ENCODE results near the gene COL24A1.

DNA sequence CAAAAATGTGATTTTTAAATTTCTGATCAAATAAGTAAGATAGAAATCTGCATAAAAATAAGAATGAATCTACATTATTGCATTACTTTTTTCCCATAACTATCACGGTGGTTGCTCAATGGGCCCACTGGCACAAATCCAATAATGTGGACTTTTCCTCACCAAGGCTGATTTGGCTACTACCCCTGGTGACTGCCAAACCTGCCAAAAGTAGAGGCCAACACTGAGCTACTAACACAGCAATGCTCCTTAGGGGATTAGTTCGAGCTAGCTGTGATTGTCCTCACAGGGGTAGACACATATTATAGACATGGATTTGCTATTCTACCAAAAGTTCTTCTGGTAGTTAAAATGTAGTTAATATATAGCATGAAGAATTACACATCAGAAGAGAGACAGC lies 340.7 kb downstream of the COL24A1 start:
- TF ChIP-seq, protein P1, sequence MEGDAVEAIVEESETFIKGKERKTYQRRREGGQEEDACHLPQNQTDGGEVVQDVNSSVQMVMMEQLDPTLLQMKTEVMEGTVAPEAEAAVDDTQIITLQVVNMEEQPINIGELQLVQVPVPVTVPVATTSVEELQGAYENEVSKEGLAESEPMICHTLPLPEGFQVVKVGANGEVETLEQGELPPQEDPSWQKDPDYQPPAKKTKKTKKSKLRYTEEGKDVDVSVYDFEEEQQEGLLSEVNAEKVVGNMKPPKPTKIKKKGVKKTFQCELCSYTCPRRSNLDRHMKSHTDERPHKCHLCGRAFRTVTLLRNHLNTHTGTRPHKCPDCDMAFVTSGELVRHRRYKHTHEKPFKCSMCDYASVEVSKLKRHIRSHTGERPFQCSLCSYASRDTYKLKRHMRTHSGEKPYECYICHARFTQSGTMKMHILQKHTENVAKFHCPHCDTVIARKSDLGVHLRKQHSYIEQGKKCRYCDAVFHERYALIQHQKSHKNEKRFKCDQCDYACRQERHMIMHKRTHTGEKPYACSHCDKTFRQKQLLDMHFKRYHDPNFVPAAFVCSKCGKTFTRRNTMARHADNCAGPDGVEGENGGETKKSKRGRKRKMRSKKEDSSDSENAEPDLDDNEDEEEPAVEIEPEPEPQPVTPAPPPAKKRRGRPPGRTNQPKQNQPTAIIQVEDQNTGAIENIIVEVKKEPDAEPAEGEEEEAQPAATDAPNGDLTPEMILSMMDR (IDR thresholded peaks at IDR 0.05; ENCODE audit: extremely low read depth in 1 of 2, insufficient read depth in 1 of 2, low read depth in 1 of 2, low read length in 2 of 2) = no peak
- TF ChIP-seq JUN (IDR thresholded peaks at IDR 0.05; ENCODE audit: borderline replicate concordance, insufficient read depth, insufficient read length, low read depth) (no peak), GATA2 (IDR thresholded peaks at IDR 0.05; ENCODE audit: insufficient read depth, insufficient read length, low read depth, low read length) (no peak), POLR2A (IDR thresholded peaks at IDR 0.05; ENCODE audit: low read depth, low read length) (no peak), POLR2AphosphoS5 (IDR thresholded peaks at IDR 0.05; ENCODE audit: insufficient read depth, low read depth, low read length) (no peak), EZH2 (IDR thresholded peaks at IDR 0.05; ENCODE audit: borderline replicate concordance, low read depth, low read length, severe bottlenecking) (no peak), FOS (IDR thresholded peaks at IDR 0.05; ENCODE audit: borderline replicate concordance, insufficient read depth, low read length) (no peak), MYC (IDR thresholded peaks at IDR 0.05; ENCODE audit: low read depth, low read length) (no peak)
- TF ChIP-seq, protein P2, sequence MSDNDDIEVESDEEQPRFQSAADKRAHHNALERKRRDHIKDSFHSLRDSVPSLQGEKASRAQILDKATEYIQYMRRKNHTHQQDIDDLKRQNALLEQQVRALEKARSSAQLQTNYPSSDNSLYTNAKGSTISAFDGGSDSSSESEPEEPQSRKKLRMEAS (IDR thresholded peaks at IDR 0.05; ENCODE audit: insufficient read depth, insufficient read length) = no peak

All from endothelial cell of umbilical vein (primary cell).